Neural cell (in vitro differentiated cells): Measurements from ENCODE around the gene HLA-DMA. TPM values are rescaled to one million over a fixed set of nuclear protein-coding genes. Genes with fewer than 3 reads are reported as not detected.

ENCODE experiments used
- H2AFZ ChIP-seq: fragments of 200-600, 300-800 bp; sonication (generic), shearing (Covaris generic); 2 replicates; pipeline ENCODE4 v1.6.0; 2014; ENCODE audit warnings: low read depth, mild to moderate bottlenecking, antibody characterized with exemption, low read length, moderate library complexity
- H3F3A ChIP-seq: fragments of 200-600 bp; shearing (Covaris generic); 2 replicates; pipeline ENCODE4 v1.6.1; 2016; ENCODE audit warnings: mild to moderate bottlenecking, moderate library complexity, mixed read lengths, antibody characterized with exemption, low read length; ENCODE audit not compliant: insufficient read depth, poor library complexity, severe bottlenecking
- H3K27ac ChIP-seq: fragments of 200-600, 300-800 bp; sonication (generic), shearing (Covaris generic); 2 replicates; pipeline ENCODE4 v1.5.1; 2014; ENCODE audit warnings: mild to moderate bottlenecking, low read length, moderate library complexity
- H3K27me3 ChIP-seq: fragments of 300-800, 200-600 bp; sonication (generic), shearing (Covaris generic); 2 replicates; pipeline ENCODE4 v1.6.0; 2014; ENCODE audit warnings: mild to moderate bottlenecking, low read depth, low read length, moderate library complexity; ENCODE audit not compliant: insufficient read depth
- H3K36me3 ChIP-seq: fragments of 300-800, 200-600 bp; sonication (generic), shearing (Covaris generic); 2 replicates; pipeline ENCODE4 v1.5.1; 2014; ENCODE audit warnings: mild to moderate bottlenecking, antibody characterized with exemption, low read length, moderate library complexity; ENCODE audit not compliant: insufficient read depth
- H3K4me2 ChIP-seq: fragments of 300-800, 200-600 bp; sonication (generic), shearing (Covaris generic); 2 replicates; pipeline ENCODE4 v1.6.0; 2014; ENCODE audit warnings: mild to moderate bottlenecking, low read length
- H3K4me3 ChIP-seq: fragments of 300-800, 200-600 bp; sonication (generic), shearing (Covaris generic); 2 replicates; pipeline ENCODE4 v1.5.1; 2014; ENCODE audit warnings: mild to moderate bottlenecking, low read length, moderate library complexity
- H3K79me2 ChIP-seq: fragments of 200-600 bp; shearing (Covaris generic); replicated peaks from 2 replicates; pipeline ENCODE4 v1.6.0; 2014; ENCODE audit warnings: mild to moderate bottlenecking, low read length, moderate library complexity; ENCODE audit not compliant: insufficient read depth
- H3K9ac ChIP-seq: fragments of 300-800, 200-600 bp; sonication (generic), shearing (Covaris generic); 2 replicates; pipeline ENCODE4 v1.6.1; 2016; ENCODE audit warnings: mild to moderate bottlenecking, low read length, mixed read lengths
- H3K9me2 ChIP-seq: fragments of 200-600 bp; shearing (Covaris generic); 2 replicates; pipeline ENCODE4 v1.6.1; 2016; ENCODE audit warnings: mild to moderate bottlenecking, low read length, mixed read lengths; ENCODE audit not compliant: insufficient read depth
- H3K9me3 ChIP-seq: fragments of 200-600, 300-800 bp; sonication (generic), shearing (Covaris generic); 2 replicates; pipeline ENCODE4 v1.6.1; 2016; ENCODE audit warnings: mild to moderate bottlenecking, mixed run types, low read length, moderate library complexity, mixed read lengths
- H4K20me1 ChIP-seq: fragments of 200-600 bp; shearing (Covaris generic); 2 replicates; pipeline ENCODE4 v1.6.1; 2016; ENCODE audit warnings: mild to moderate bottlenecking, mixed run types; ENCODE audit not compliant: insufficient read depth
- CTCF ChIP-seq: fragments of 450-650 bp; IDR thresholded peaks from 2 replicates; pipeline ENCODE4 v1.5.1; 2014; ENCODE audit warnings: antibody characterized with exemption, mild to moderate bottlenecking, moderate library complexity; ENCODE audit not compliant: poor library complexity, severe bottlenecking
- EP300 ChIP-seq: fragments of 450-650 bp; conservative IDR thresholded peaks from 2 replicates; pipeline ENCODE4 v1.6.1; 2014; ENCODE audit warnings: antibody characterized with exemption, mild to moderate bottlenecking, moderate library complexity; ENCODE audit not compliant: poor library complexity, severe bottlenecking
- EZH2 ChIP-seq: fragments of 200-600, 300-800 bp; shearing (Covaris generic), sonication (generic); IDR thresholded peaks from 2 replicates; pipeline ENCODE4 v1.6.1; 2014; ENCODE audit warnings: antibody characterized with exemption, low read length, borderline replicate concordance, mild to moderate bottlenecking; ENCODE audit not compliant: insufficient read depth, poor library complexity, severe bottlenecking
- MXI1 ChIP-seq: fragments of 450-650 bp; conservative IDR thresholded peaks from 2 replicates; pipeline ENCODE4 v1.6.1; 2014; ENCODE audit warnings: antibody characterized with exemption, mild to moderate bottlenecking; ENCODE audit not compliant: poor library complexity, severe bottlenecking
- POLR2AphosphoS5 ChIP-seq: IDR thresholded peaks from 2 replicates; pipeline ENCODE4 v1.6.1; 2012
- RAD21 ChIP-seq: fragments of 450-650 bp; conservative IDR thresholded peaks from 2 replicates; pipeline ENCODE4 v1.6.1; 2014; ENCODE audit warnings: antibody characterized with exemption, mild to moderate bottlenecking, moderate library complexity
- SMC3 ChIP-seq: fragments of 450-650 bp; conservative IDR thresholded peaks from 2 replicates; pipeline ENCODE4 v1.6.1; 2014; ENCODE audit warnings: antibody characterized with exemption, mild to moderate bottlenecking, moderate library complexity; ENCODE audit not compliant: poor library complexity
- TAF1 ChIP-seq: IDR thresholded peaks from 2 replicates; pipeline ENCODE4 v1.6.1; 2012; ENCODE audit warnings: low read depth
- polyA plus RNA-seq: library from polyadenylated mRNA; depleted of rRNA; stranded (reverse); fragments of >200 nt; gene quantifications from 2 replicates; pipeline ENCODE4 v1.2.3, GENCODE V29; 2014
- TF ChIP-seq, protein P1 (sequence below): IDR thresholded peaks from 2 replicates; pipeline ENCODE4 v1.6.1; 2012; ENCODE audit warnings: borderline replicate concordance

HLA-DMA gene
- polyA plus RNA-seq, 1 donor from 2014 or later = 4.4 TPM

- Histone ChIP-seq H3K79me2 (no peaks in the 10 kb centered on the region), H3K27me3 (no peaks in the 10 kb centered on the region), H3K9ac (no peak overlapping the region), H3K4me2 (no peak overlapping the region), H4K20me1 (no peaks in the 10 kb centered on the region), H3K36me3 (no peaks in the 10 kb centered on the region), H3K9me2 (no peaks in the 10 kb centered on the region), H3K4me3 (no peak overlapping the region), H2AFZ (no peak overlapping the region), H3F3A (no peaks in the 10 kb centered on the region), H3K27ac (no peak overlapping the region), H3K9me3 (no peaks in the 10 kb centered on the region)
- TF ChIP-seq MXI1 (no peak), SMC3 (no peak), RAD21 (no peak), EP300 (no peak), EZH2 (no peak), CTCF (no peak), TAF1 (no peak), POLR2AphosphoS5 (no peak)
- TF ChIP-seq, protein P1, sequence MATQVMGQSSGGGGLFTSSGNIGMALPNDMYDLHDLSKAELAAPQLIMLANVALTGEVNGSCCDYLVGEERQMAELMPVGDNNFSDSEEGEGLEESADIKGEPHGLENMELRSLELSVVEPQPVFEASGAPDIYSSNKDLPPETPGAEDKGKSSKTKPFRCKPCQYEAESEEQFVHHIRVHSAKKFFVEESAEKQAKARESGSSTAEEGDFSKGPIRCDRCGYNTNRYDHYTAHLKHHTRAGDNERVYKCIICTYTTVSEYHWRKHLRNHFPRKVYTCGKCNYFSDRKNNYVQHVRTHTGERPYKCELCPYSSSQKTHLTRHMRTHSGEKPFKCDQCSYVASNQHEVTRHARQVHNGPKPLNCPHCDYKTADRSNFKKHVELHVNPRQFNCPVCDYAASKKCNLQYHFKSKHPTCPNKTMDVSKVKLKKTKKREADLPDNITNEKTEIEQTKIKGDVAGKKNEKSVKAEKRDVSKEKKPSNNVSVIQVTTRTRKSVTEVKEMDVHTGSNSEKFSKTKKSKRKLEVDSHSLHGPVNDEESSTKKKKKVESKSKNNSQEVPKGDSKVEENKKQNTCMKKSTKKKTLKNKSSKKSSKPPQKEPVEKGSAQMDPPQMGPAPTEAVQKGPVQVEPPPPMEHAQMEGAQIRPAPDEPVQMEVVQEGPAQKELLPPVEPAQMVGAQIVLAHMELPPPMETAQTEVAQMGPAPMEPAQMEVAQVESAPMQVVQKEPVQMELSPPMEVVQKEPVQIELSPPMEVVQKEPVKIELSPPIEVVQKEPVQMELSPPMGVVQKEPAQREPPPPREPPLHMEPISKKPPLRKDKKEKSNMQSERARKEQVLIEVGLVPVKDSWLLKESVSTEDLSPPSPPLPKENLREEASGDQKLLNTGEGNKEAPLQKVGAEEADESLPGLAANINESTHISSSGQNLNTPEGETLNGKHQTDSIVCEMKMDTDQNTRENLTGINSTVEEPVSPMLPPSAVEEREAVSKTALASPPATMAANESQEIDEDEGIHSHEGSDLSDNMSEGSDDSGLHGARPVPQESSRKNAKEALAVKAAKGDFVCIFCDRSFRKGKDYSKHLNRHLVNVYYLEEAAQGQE = no peak
These were observed 36.5 kb upstream of the HLA-DMA start for GRCh38 chr6:32989368-32989767.

GRCh38 chr6:32984622-32985389 lies 31.9 kb upstream of the HLA-DMA start:
- Histone ChIP-seq H3K4me3 (no peak overlapping the region), H3K9ac (no peak overlapping the region), H3K79me2 (no peaks in the 10 kb centered on the region), H3F3A (no peaks in the 10 kb centered on the region), H3K27me3 (no peaks in the 10 kb centered on the region), H4K20me1 (no peaks in the 10 kb centered on the region), H3K36me3 (peaks cover 9% of the 10 kb centered on the region), H3K4me2 (no peak overlapping the region), H3K9me3 (no peaks in the 10 kb centered on the region), H3K9me2 (no peaks in the 10 kb centered on the region), H3K27ac (no peak overlapping the region), H2AFZ (no peak overlapping the region)
- TF ChIP-seq SMC3 (peak; percentile 80), EZH2 (no peak), EP300 (no peak), TAF1 (no peak), CTCF (peak; percentile 75), POLR2AphosphoS5 (no peak), MXI1 (no peak), RAD21 (peak; percentile 76)
- TF ChIP-seq, protein P1 = no peak
